Activated CD4-positive, alpha-beta T cell treated with anti-CD3 and anti-CD28 coated beads, Interleukin-2, Interleukin-6, amounts not matched to agents 100 ng/mL and 50 ng/mL, durations not matched to agents 16 hours and 8 hours (primary cell): Measurements from ENCODE around the gene ZMIZ2.
"Not testable (repeated sequence)": the region's sequence is repeated elsewhere in the genome, so short reads cannot be mapped to it uniquely, and the experiment has no call there.

Experiments
- DNase-seq: peaks from one replicate; pipeline ENCODE4 v3.0.0-alpha.2; 2020

Gene ZMIZ2

GRCh38 chr7:44729949-44730590, 18.6 kb upstream of the ZMIZ2 start:
- DNase-seq: no peak

- not testable (repeated sequence) for DNase-seq
These were observed 15.7 kb upstream of the ZMIZ2 start for GRCh38 chr7:44732971-44733370.

- DNase-seq: no peak
These were observed 14.8 kb upstream of the ZMIZ2 start for GRCh38 chr7:44733708-44734481.

- DNase-seq: peak; percentile 86
These were observed 13.1 kb upstream of the ZMIZ2 start for GRCh38 chr7:44735403-44736165.

- DNase-seq: no peak
These were observed 11.8 kb upstream of the ZMIZ2 start for GRCh38 chr7:44736896-44737295.

- no peak for DNase-seq
These were observed 10.5 kb upstream of the ZMIZ2 start for GRCh38 chr7:44738051-44738723.

GRCh38 chr7:44738876-44739665, 9.6 kb upstream of the ZMIZ2 start:
- no peak for DNase-seq

GRCh38 chr7:44740055-44740454, 8.6 kb upstream of the ZMIZ2 start:
- DNase-seq: no peak

- DNase-seq: no peak
These were observed 4.9 kb upstream of the ZMIZ2 start for GRCh38 chr7:44743750-44744149.

- DNase-seq: no peak
These were observed 493 bp downstream of the ZMIZ2 start for GRCh38 chr7:44748948-44749731.

GRCh38 chr7:44749992-44750391, 1.3 kb downstream of the ZMIZ2 start:
- DNase-seq: no peak

GRCh38 chr7:44750424-44750823, 1.8 kb downstream of the ZMIZ2 start:
- DNase-seq: no peak

GRCh38 chr7:44750921-44751571, 2.4 kb downstream of the ZMIZ2 start:
- peak; percentile 72 for DNase-seq

- DNase-seq: no peak
These were observed 4.2 kb downstream of the ZMIZ2 start for GRCh38 chr7:44752822-44753221.

GRCh38 chr7:44754802-44755697, 6.4 kb downstream of the ZMIZ2 start:
- DNase-seq: no peak

GRCh38 chr7:44755698-44756627, 7.3 kb downstream of the ZMIZ2 start:
- DNase-seq: no peak

- DNase-seq: no peak
These were observed 8.3 kb downstream of the ZMIZ2 start for GRCh38 chr7:44756904-44757303.

- no peak for DNase-seq
These were observed 8.7 kb downstream of the ZMIZ2 start for GRCh38 chr7:44757311-44757710.

GRCh38 chr7:44757739-44758138, 9.1 kb downstream of the ZMIZ2 start:
- no peak for DNase-seq
